GM21576 (cell line): ENCODE data around the gene ALCAM.
"Not testable (repeated sequence)": the region's sequence is repeated elsewhere in the genome, so short reads cannot be mapped to it uniquely, and the experiment has no call there.

Experiments
- ATAC-seq: cut with Tn5 transposase; IDR thresholded peaks from one replicate; pipeline ENCODE4 v1.9.1; 2021; ENCODE audit warnings: mild to moderate bottlenecking, moderate library complexity; ENCODE audit not compliant: unreplicated experiment

Gene ALCAM

DNA sequence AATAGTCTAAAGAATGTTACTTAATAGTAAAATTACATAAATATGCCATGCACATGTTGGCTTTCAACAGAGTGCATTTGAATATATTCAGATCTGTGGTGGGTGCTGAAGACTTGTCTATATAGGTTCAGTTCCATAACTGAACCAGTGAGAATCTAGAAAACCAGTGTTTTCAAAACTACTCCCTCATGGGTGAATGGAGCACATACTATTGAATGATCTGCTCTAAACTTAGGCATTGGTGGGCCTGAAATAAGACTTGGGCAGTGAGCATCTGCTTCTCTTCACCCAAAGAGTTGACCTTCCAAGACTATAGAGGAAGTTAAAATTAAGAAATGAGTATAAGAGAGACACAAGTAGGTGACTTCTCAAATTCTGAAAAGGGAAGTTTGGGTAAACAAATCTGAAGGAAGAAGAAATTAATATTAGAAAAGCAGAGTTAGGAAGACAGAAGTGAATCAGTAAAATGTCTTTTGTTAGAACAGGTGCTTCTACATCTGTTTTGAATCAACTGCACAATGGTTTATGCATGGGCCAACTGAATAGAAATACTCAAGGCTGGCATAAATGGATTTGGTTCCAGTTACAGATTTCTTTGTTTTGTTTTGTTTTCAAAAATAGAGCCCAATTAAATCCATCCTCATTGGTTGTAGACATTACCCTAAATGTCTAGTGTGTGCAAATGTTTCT, 19.3 kb downstream of the ALCAM start:
- peak; percentile 73 for ATAC-seq

DNA sequence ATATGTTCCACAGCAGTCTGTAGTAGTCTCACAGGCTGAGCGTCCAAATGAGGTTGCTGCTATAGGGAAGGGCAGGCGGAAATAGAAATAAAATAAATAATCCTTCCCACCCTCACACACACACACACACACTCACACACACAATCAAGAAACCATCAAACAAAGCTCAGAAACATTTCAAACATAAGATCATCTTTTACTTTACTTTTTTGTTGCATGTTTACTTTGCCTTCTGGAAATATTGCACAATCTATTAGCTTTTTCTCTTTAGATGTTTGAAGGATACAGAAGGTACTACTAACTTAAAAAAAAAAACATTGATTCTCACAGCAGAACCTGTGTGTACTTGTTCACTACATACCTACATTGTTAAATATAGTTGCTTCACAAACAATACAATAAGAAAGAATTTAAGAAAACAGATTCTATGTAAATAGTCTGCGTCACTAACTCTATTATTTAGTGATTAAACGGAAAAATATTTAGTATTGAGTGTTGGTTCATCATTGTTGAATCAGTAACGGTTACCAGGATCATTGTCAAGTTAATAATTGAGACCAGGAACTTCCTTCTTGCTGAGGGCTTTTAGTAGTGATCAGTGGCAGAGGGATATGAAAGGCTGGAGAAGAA, 20.5 kb downstream of the ALCAM start:
- no peak for ATAC-seq

GRCh38 chr3:105388176-105388575, 21.5 kb downstream of the ALCAM start:
- ATAC-seq = no peak

- ATAC-seq = not testable (repeated sequence)
Measured at GRCh38 chr3:105389759-105390158, 23.1 kb downstream of the ALCAM start.

GRCh38 chr3:105392598-105392997, 25.9 kb downstream of the ALCAM start:
- not testable (repeated sequence) for ATAC-seq

DNA sequence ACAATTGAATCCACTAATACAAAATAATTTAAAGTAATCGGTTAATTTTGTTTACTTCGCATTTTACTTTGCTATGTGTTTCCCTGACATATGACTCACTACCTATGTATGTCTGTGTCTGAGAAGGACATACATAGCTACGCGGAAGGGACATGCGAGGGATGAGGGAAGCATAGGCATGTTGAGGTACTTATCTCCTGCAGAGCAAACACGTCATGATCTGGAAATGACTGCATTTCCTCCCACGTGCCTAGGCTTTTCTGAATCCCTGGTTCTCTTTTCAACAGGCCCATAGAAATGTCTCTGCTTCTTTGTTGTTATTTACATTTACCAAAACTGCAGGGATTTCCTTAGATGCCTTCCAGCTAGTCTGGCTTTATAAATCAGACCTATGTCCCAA, 27.5 kb downstream of the ALCAM start:
- no peak for ATAC-seq

GRCh38 chr3:105397974-105398373, 31.3 kb downstream of the ALCAM start:
- ATAC-seq = no peak

DNA sequence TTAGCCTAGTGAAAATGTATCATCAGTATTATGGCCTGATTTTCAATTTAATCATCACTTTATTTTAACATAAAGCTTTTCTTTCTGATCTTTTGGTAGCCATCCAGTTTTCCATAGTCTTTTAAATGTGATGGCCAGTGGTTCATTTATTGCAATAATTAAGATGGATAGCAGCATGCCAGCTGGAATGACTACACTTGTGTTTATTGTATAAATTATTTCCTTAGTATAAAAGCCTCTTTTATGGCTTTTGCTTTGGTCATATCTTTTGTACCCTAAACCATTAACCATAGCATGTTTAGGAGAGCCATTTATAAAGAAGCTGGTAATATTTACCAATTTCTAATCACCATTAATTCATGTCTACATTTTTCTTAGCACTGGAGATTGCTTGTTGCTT, 31.7 kb downstream of the ALCAM start:
- ATAC-seq = no peak

DNA sequence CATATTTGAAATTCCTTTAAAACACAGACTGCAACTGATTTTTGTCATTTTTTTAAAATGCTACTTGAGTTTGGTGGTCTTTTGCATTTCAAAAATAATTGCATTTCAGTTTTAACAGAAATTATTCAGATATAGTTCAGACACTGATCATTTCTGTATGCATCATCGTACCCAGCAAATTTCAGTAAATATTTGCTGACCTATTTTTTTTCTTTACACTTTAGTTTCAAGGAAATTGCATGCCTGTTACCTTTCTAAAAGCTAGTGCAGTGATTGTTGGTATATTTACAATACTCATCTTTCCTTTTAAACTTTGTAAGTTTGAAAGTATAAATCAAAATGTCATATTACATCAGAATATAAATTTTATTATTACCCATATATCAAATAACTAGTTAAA, 32.4 kb downstream of the ALCAM start:
- no peak for ATAC-seq

GRCh38 chr3:105399611-105400010, 32.9 kb downstream of the ALCAM start:
- ATAC-seq = no peak

- no peak for ATAC-seq
Measured at GRCh38 chr3:105401254-105401653, 34.5 kb downstream of the ALCAM start.

- ATAC-seq = no peak
Measured at GRCh38 chr3:105401691-105402149, 35.0 kb downstream of the ALCAM start.

GRCh38 chr3:105402287-105402801, 35.6 kb downstream of the ALCAM start:
- ATAC-seq = no peak

DNA sequence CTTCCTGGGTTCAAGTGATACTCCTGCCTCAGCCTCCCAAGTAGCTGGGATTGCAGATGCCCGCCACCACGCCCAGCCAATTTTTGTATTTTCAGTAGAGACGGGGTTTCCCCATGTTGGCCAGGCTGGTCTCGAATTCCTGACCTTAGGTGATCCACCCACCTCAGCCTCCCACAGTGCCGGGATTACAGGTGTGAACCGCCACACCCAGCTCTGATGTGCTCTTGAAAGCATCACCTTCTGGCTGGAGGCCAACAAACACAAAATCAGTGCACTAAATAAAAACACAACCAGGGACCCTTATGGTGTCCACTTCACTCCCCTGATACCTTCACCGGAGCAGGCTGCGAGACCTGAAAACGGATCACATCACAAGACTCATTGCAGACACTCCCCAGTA, 36.3 kb downstream of the ALCAM start:
- ATAC-seq = not testable (repeated sequence)

DNA sequence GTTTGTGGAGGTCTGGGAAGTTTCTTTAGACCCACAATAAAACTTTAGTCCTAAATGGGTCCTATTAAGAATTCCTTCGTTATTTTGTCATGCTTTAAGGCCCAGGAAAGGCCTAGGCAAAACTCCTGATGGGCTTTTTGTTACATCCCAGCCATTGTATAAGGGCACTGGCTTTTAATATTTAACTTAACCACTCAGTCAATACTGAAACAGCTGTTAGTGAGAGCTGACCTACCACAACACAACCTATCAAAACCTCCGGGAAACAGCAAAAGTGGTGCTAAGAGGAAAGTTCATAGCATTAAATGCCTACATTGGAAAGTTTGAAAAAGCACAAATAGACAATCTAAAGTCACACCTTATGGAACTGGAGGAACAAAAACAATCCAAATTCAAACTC, 39.6 kb downstream of the ALCAM start:
- ATAC-seq = no peak

DNA sequence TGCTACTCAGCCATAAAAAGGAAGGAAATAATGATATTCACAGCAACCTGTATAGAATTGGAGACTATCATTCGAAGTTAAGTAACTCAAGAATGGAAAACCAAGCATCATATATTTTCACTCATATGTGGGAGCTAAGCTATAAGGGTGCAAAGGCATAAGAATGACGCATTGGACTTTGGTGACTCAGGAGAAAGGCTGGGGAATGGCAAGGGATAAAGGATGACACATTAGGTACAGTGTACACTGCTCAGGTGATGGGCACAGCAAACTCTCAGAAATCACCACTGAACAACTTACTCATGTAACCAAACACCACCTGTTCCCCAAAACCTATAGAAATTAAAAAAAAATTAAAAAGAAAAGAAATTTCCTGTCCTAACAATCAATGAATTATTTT, 42.7 kb downstream of the ALCAM start:
- ATAC-seq = no peak

- no peak for ATAC-seq
Measured at GRCh38 chr3:105413343-105413887, 46.7 kb downstream of the ALCAM start.

DNA sequence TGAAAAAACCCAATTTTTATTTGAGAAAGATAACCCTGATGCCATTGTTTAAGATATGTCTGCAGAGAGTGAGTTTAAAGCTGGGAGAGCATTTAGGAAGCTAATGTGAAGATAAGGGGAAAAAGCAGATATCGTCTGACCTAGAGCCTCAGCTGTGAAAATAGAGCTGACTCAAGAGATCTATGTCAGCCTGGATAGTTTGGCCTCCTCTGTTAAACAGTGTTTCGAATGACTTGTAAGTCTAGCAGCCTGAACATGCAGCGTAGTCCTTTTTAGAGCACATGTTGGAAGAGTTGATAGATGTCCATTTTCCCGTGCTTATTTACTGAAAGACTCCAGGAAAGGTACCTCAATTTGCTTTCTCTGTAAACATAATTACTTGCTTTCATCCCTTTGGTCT, 48.1 kb downstream of the ALCAM start:
- ATAC-seq = no peak

- ATAC-seq = no peak
Measured at GRCh38 chr3:105415951-105416350, 49.2 kb downstream of the ALCAM start.

DNA sequence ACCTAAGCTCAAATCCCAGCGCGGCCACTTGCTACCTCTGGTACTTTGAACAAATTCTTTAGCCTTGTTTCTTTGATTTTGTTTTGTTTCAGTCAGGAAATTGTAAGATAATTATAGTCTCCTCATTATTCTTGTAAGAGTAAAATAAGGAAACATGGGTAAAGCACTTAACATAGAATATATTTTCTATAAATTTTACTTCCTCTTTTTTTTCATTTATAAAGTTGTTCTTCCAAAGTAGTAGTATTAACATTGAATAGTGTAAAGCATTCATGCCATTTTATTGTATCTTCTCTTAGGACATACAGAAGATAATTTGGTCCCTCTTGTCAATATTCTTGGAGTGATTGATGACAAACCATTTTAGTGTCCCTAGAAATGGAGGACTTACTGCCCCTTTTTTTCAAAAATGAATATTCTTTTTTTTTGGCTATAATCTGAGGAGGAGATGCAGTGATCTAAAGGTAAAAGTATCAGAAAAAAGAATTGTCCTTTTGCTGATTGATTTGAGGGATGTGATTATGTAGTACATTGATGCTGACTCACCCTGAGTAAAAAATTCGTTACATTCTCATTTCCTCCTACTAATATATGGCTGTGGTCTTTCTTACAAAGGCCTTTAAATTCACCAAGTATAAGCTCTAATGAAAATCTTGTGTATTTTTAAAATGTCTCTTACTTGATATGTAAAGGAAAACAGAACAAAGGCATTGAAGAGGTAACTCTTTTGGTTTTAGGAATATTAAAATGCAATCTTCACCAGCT, 51.0 kb downstream of the ALCAM start:
- ATAC-seq = no peak

- ATAC-seq = no peak
Measured at GRCh38 chr3:105422645-105423044, 55.9 kb downstream of the ALCAM start.
